Lower leg skin (tissue), 3 donors: ENCODE data around the gene ANO2.

ENCODE experiments used
- CTCF ChIP-seq, 3 donors: fragments of 450-650 bp; IDR thresholded peaks; one replicate each; pipeline ENCODE4 v1.5.1; 2016; ENCODE audit warnings: antibody characterized with exemption in 3 of 3, mild to moderate bottlenecking in 3 of 3, moderate library complexity in 2 of 3
- POLR2A ChIP-seq, 2 donors: fragments of 450-650 bp; IDR thresholded peaks; one replicate each; pipeline ENCODE4 v1.6.1; 2016 to 2017; ENCODE audit warnings: antibody characterized with exemption in 2 of 2, mild to moderate bottlenecking in 1 of 2, moderate library complexity in 1 of 2

GRCh38 chr12:5623411-5623810 is 321.6 kb downstream of the ANO2 start:
- TF ChIP-seq POLR2A (IDR thresholded peaks at IDR 0.05) = no peak
- TF ChIP-seq CTCF (IDR thresholded peaks at IDR 0.05) = no peak
